D721Med (cell line): ENCODE measurements around the gene LRRC31.

Source experiments
- DNase-seq: peaks from one replicate; pipeline ENCODE4 v3.0.0; 2011; ENCODE audit warnings: low spot score; ENCODE audit not compliant: insufficient read length
- FAIRE-seq: peaks from 2 replicates; lab custom pipeline; 2011; peaks lifted over from hg19 to GRCh38; lab: Jason Lieb, UNC
- CTCF ChIP-seq: IDR thresholded peaks from 2 replicates; pipeline ENCODE4 v1.5.1; 2012; ENCODE audit warnings: mild to moderate bottlenecking, control low read depth; ENCODE audit not compliant: insufficient read depth; ENCODE audit errors: missing control alignments

The LRRC31 gene

GRCh38 chr3:169879845-169880575 is 10.3 kb upstream of the LRRC31 start:
- DNase-seq (no peak), FAIRE-seq (no peak)
- TF ChIP-seq CTCF, result no peak

- no peak for TF ChIP-seq CTCF
- no peak for FAIRE-seq
- DNase-seq, result no peak
Measured at GRCh38 chr3:169879013-169879557, 9.3 kb upstream of the LRRC31 start.

GRCh38 chr3:169871129-169871886 is 1.6 kb upstream of the LRRC31 start:
- FAIRE-seq (no peak), DNase-seq (no peak)
- no peak for TF ChIP-seq CTCF

GRCh38 chr3:169868369-169868768 is 1.4 kb downstream of the LRRC31 start:
- DNase-seq, result no peak

GRCh38 chr3:169867584-169868210 is 2.0 kb downstream of the LRRC31 start:
- DNase-seq (no peak), FAIRE-seq (no peak)
- no peak for TF ChIP-seq CTCF

More at GRCh38 chr3:169868369-169868768, 1.4 kb downstream of the LRRC31 start:
- no peak for FAIRE-seq
- no peak for TF ChIP-seq CTCF

- no peak for DNase-seq
Measured at GRCh38 chr3:169865176-169865767, 4.5 kb downstream of the LRRC31 start.

More at GRCh38 chr3:169865176-169865767, 4.5 kb downstream of the LRRC31 start:
- no peak for TF ChIP-seq CTCF
- FAIRE-seq, result no peak
